H9 (cell line): Measurements from ENCODE around the gene INPP5A. TPM values are rescaled to one million over a fixed set of nuclear protein-coding genes. Genes with fewer than 3 reads are reported as not detected.

Source experiments
- DNase-seq: peaks from one replicate; pipeline ENCODE4 v3.0.0-alpha.2; 2017
- H2AFZ ChIP-seq: one replicate; pipeline ENCODE4 v1.6.1; 2013; ENCODE audit warnings: mild to moderate bottlenecking, low read length, control low read depth, moderate library complexity
- H2AK5ac ChIP-seq: 2 replicates; pipeline ENCODE4 v1.6.1; 2013; ENCODE audit warnings: low read length, control low read depth, mixed read lengths; ENCODE audit not compliant: insufficient read length
- H2BK120ac ChIP-seq: one replicate; pipeline ENCODE4 v1.6.1; 2013; ENCODE audit warnings: low read depth, mild to moderate bottlenecking, low read length, control low read depth, inconsistent platforms; ENCODE audit not compliant: poor library complexity, severe bottlenecking
- H2BK12ac ChIP-seq: 2 replicates; pipeline ENCODE4 v1.6.1; 2013; ENCODE audit warnings: low read length, control low read depth, mixed read lengths, low read depth; ENCODE audit not compliant: insufficient read length
- H2BK15ac ChIP-seq: 2 replicates; pipeline ENCODE4 v1.6.1; 2013; ENCODE audit warnings: low read depth, low read length, control low read depth
- H2BK20ac ChIP-seq: one replicate; pipeline ENCODE4 v1.6.1; 2013; ENCODE audit warnings: low read depth, mild to moderate bottlenecking, low read length, control low read depth, inconsistent platforms; ENCODE audit not compliant: poor library complexity, severe bottlenecking
- H2BK5ac ChIP-seq: 2 replicates; pipeline ENCODE4 v1.6.1; 2013; ENCODE audit warnings: low read length, control low read depth, mixed read lengths; ENCODE audit not compliant: insufficient read length
- H3K14ac ChIP-seq: 2 replicates; pipeline ENCODE4 v1.6.1; 2013; ENCODE audit warnings: low read length, control low read depth; ENCODE audit not compliant: insufficient read depth
- H3K18ac ChIP-seq: 2 replicates; pipeline ENCODE4 v1.6.1; 2013; ENCODE audit warnings: low read depth, mild to moderate bottlenecking, mixed read lengths, low read length, control low read depth; ENCODE audit not compliant: insufficient read length
- H3K23ac ChIP-seq: 2 replicates; pipeline ENCODE4 v1.6.1; 2013; ENCODE audit warnings: low read length, control low read depth, mixed read lengths, low read depth; ENCODE audit not compliant: insufficient read length
- H3K23me2 ChIP-seq: 2 replicates; pipeline ENCODE4 v1.6.1; 2013; ENCODE audit warnings: low read depth, mild to moderate bottlenecking, mixed read lengths, low read length, control low read depth; ENCODE audit not compliant: insufficient read length, poor library complexity, severe bottlenecking
- H3K27ac ChIP-seq: 2 replicates; pipeline ENCODE4 v1.5.1; 2013; ENCODE audit warnings: low read length, control low read depth, mixed read lengths, low read depth; ENCODE audit not compliant: insufficient read length
- H3K27me3 ChIP-seq: 2 replicates; pipeline ENCODE4 v1.6.1; 2013; ENCODE audit warnings: low read length, control low read depth, inconsistent platforms; ENCODE audit not compliant: insufficient read depth
- H3K4ac ChIP-seq: 2 replicates; pipeline ENCODE4 v1.6.1; 2013; ENCODE audit warnings: low read depth, mild to moderate bottlenecking, control low read depth, inconsistent platforms, low read length, moderate library complexity
- H3K4me1 ChIP-seq: 2 replicates; pipeline ENCODE4 v1.6.1; 2013; ENCODE audit warnings: low read length, control low read depth, inconsistent platforms; ENCODE audit not compliant: insufficient read depth
- H3K4me2 ChIP-seq: 2 replicates; pipeline ENCODE4 v1.6.1; 2013; ENCODE audit warnings: low read length, control low read depth, mixed read lengths; ENCODE audit not compliant: insufficient read length, insufficient read depth
- H3K56ac ChIP-seq: 2 replicates; pipeline ENCODE4 v1.6.1; 2013; ENCODE audit warnings: low read depth, mild to moderate bottlenecking, mixed read lengths, low read length, control low read depth; ENCODE audit not compliant: insufficient read length
- H3K79me1 ChIP-seq: 2 replicates; pipeline ENCODE4 v1.6.1; 2013; ENCODE audit warnings: low read depth, mild to moderate bottlenecking, moderate library complexity, low read length, control low read depth, inconsistent platforms; ENCODE audit not compliant: insufficient read depth, poor library complexity, severe bottlenecking
- H3K79me2 ChIP-seq: 2 replicates; pipeline ENCODE4 v1.6.1; 2013; ENCODE audit warnings: low read length, control low read depth, inconsistent platforms; ENCODE audit not compliant: insufficient read depth
- H3K9ac ChIP-seq: 2 replicates; pipeline ENCODE4 v1.6.1; 2013; ENCODE audit warnings: low read length, control low read depth, mixed read lengths; ENCODE audit not compliant: insufficient read length; ENCODE audit errors: extremely low read depth
- H3K9me3 ChIP-seq: one replicate; pipeline ENCODE4 v1.6.1; 2013; ENCODE audit warnings: low read depth, low read length, inconsistent platforms; ENCODE audit not compliant: control insufficient read depth
- H3T11ph ChIP-seq: one replicate; pipeline ENCODE4 v1.6.1; 2013; ENCODE audit warnings: mild to moderate bottlenecking, low read length, control low read depth, inconsistent platforms
- H4K20me1 ChIP-seq: one replicate; pipeline ENCODE4 v1.6.1; 2013; ENCODE audit not compliant: control insufficient read depth, insufficient read length, insufficient read depth
- H4K5ac ChIP-seq: 2 replicates; pipeline ENCODE4 v1.6.1; 2013; ENCODE audit warnings: low read depth, mild to moderate bottlenecking, mixed read lengths, low read length, control low read depth; ENCODE audit not compliant: insufficient read length
- H4K8ac ChIP-seq: replicated peaks from 2 replicates; pipeline ENCODE4 v1.6.1; 2013; ENCODE audit warnings: low read length, control low read depth, mixed read lengths, low read depth; ENCODE audit not compliant: insufficient read length
- H4K91ac ChIP-seq: 2 replicates; pipeline ENCODE4 v1.6.1; 2013; ENCODE audit warnings: low read depth, mild to moderate bottlenecking, moderate library complexity, mixed read lengths, low read length, control low read depth; ENCODE audit not compliant: insufficient read length
- H3K27ac Mint-ChIP-seq, 3 experiments: 2 replicates in 2 of 3; 3 replicates in 1 of 3; pipeline ENCODE4 v1.8.0; 2020 to 2021; ENCODE audit warnings: mixed read lengths in 3 of 3, mild to moderate bottlenecking in 1 of 3, moderate library complexity in 1 of 3
- H3K27me3 Mint-ChIP-seq: 2 replicates; pipeline ENCODE4 v1.8.0; 2021; ENCODE audit warnings: low read depth, mild to moderate bottlenecking, moderate library complexity, mixed read lengths
- H3K36me3 Mint-ChIP-seq, 3 experiments: 2 replicates in 2 of 3; 3 replicates in 1 of 3; pipeline ENCODE4 v1.8.0; 2020 to 2021; ENCODE audit warnings: low read depth in 3 of 3, mixed read lengths in 3 of 3; ENCODE audit not compliant: insufficient read depth in 1 of 3
- H3K4me1 Mint-ChIP-seq, 2 experiments: 2 replicates each; pipeline ENCODE4 v1.8.0; 2020; ENCODE audit warnings: mixed read lengths in 2 of 2
- H3K4me3 Mint-ChIP-seq, 2 experiments: 2 replicates in 1 of 2; 3 replicates in 1 of 2; pipeline ENCODE4 v1.8.0; 2020 to 2021; ENCODE audit warnings: mild to moderate bottlenecking in 2 of 2, mixed read lengths in 2 of 2, moderate library complexity in 1 of 2
- H3K9me3 Mint-ChIP-seq, 2 experiments: 2 replicates in 1 of 2; 3 replicates in 1 of 2; pipeline ENCODE4 v1.8.0; 2020; ENCODE audit warnings: mild to moderate bottlenecking in 2 of 2, mixed read lengths in 2 of 2, moderate library complexity in 1 of 2
- CTCF ChIP-seq: fragments of 200-600 bp; sonication (generic); conservative IDR thresholded peaks from 3 replicates; pipeline ENCODE4 v1.8.0; 2021; ENCODE audit warnings: antibody characterized with exemption, mild to moderate bottlenecking
- WGBS: extraction: QIAGEN DNeasy Blood & Tissue Kit; methylation state at CpG from one replicate; pipeline ENCODE4 v1.1.7; 2013; ENCODE audit warnings: missing lambda C conversion rate, low lambda C conversion rate, mixed read lengths; ENCODE audit not compliant: insufficient read length; ENCODE audit errors: extremely low coverage; 5-methylcytosine and 5-hydroxymethylcytosine counted together
- total RNA-seq: library from RNA; stranded (reverse); gene quantifications from 2 replicates; pipeline ENCODE4 v1.2.1, GENCODE V29; 2021

The INPP5A gene
- total RNA-seq, 1 experiment from 2014 or later, result 17.7 TPM

GRCh38 chr10:132546567-132547420 lies 9.2 kb downstream of the INPP5A start:
- no peak for DNase-seq
- no peak overlapping the region for H3K4me2 ChIP-seq
- no peak for TF ChIP-seq CTCF
- no peak overlapping the region for H2BK120ac ChIP-seq
- H3K4me1 Mint-ChIP-seq, result peaks cover 8 to 22% of the 10 kb centered on the region in 2 experiments
- no peak overlapping the region; the same call in 1 of the 2 replicates for H3K14ac ChIP-seq
- no peaks in the 10 kb centered on the region for H3K79me1 ChIP-seq
- H3K27ac Mint-ChIP-seq, result no peak overlapping the region
- no peak overlapping the region for H2BK20ac ChIP-seq
- no peaks in the 10 kb centered on the region for H3K27me3 ChIP-seq
- H3K9ac ChIP-seq, result no peak overlapping the region
- no peak overlapping the region for H2AFZ ChIP-seq
- WGBS, result no CpG with 5 or more reads among the region's 26 CpGs
- H4K20me1 ChIP-seq, result no peaks in the 10 kb centered on the region
- no peak overlapping the region for H4K8ac ChIP-seq
- H3K79me2 ChIP-seq, result peaks cover 2% of the 10 kb centered on the region; the same call in 1 of the 2 replicates
- H3K36me3 Mint-ChIP-seq, result peaks cover 0 to 2% (median 0%) of the 10 kb centered on the region in 3 experiments; a peak in 2 of 7 replicates
- H2AK5ac ChIP-seq, result no peak overlapping the region
- no peaks in the 10 kb centered on the region for H3K23me2 ChIP-seq
- no peak overlapping the region for H2BK5ac ChIP-seq
- H3K23ac ChIP-seq, result no peak overlapping the region
- H3K9me3 ChIP-seq, result no peaks in the 10 kb centered on the region
- H4K91ac ChIP-seq, result no peak overlapping the region
- H3K27ac ChIP-seq, result no peak overlapping the region
- H3K4me1 ChIP-seq, result no peaks in the 10 kb centered on the region
- H4K5ac ChIP-seq, result no peak overlapping the region
- no peak overlapping the region for H3K18ac ChIP-seq
- no peaks in the 10 kb centered on the region; the same call in none of the 2 replicates for H3K27me3 Mint-ChIP-seq
- H3K56ac ChIP-seq, result no peak overlapping the region
- no peak overlapping the region for H3K4ac ChIP-seq
- no peak overlapping the region for H2BK15ac ChIP-seq
- H2BK12ac ChIP-seq, result no peak overlapping the region
- no peaks in the 10 kb centered on the region for H3K9me3 Mint-ChIP-seq
- H3K4me3 Mint-ChIP-seq, result no peak overlapping the region
- H3T11ph ChIP-seq, result no peak overlapping the region
